Measurements from ENCODE around the gene ECT2L. TPM values are rescaled to one million over a fixed set of nuclear protein-coding genes. Genes with fewer than 3 reads are reported as not detected.

ECT2L gene
- total RNA-seq, 1 experiment from 2014 or later: not detected

- TF ChIP-seq, protein P1, sequence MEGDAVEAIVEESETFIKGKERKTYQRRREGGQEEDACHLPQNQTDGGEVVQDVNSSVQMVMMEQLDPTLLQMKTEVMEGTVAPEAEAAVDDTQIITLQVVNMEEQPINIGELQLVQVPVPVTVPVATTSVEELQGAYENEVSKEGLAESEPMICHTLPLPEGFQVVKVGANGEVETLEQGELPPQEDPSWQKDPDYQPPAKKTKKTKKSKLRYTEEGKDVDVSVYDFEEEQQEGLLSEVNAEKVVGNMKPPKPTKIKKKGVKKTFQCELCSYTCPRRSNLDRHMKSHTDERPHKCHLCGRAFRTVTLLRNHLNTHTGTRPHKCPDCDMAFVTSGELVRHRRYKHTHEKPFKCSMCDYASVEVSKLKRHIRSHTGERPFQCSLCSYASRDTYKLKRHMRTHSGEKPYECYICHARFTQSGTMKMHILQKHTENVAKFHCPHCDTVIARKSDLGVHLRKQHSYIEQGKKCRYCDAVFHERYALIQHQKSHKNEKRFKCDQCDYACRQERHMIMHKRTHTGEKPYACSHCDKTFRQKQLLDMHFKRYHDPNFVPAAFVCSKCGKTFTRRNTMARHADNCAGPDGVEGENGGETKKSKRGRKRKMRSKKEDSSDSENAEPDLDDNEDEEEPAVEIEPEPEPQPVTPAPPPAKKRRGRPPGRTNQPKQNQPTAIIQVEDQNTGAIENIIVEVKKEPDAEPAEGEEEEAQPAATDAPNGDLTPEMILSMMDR (IDR thresholded peaks at IDR 0.05; ENCODE audit: insufficient read depth in 1 of 2, low read depth in 1 of 2, low read length in 1 of 2, severe bottlenecking in 1 of 2, unreplicated experiment in 1 of 2): no peak
- Histone ChIP-seq H3K4me3 (ENCODE audit: low read depth, low read length) (peak within 1 kb of the TSS; percentile 63), H3K9me3 (no peaks in the 10 kb centered on the region), H3K36me3 (ENCODE audit: control insufficient read depth, insufficient read depth, low read length) (no peaks in the 10 kb centered on the region), H3K27me3 (replicated peaks; ENCODE audit: control insufficient read depth, insufficient read depth, low read length) (no peaks in the 10 kb centered on the region), H3K4me1 (no peaks in the 10 kb centered on the region; the same call in 1 of the 2 replicates)
- peak; percentile 93 to 94 for DNase-seq
- TSS peak; percentile 80 for BruUV-seq (replicated peaks)
- intact Hi-C loops (cut with micrococcal nuclease; ENCODE audit: unreplicated experiment): no loop called here
- H3K36me3 Mint-ChIP-seq (ENCODE audit: insufficient read depth, unreplicated experiment): peaks cover 7% of the 10 kb centered on the region
- peak within 1 kb of the TSS; percentile 86 for H3K4me3 Mint-ChIP-seq (ENCODE audit: unreplicated experiment)
- no peaks in the 10 kb centered on the region for H3K9me3 Mint-ChIP-seq (ENCODE audit: unreplicated experiment)
- ChIA-PET POLR2A (interaction anchor here (0.5 kb wide), 1 partner anchor 85 kb away, joined by 3 read pairs; no protein-coding TSS in a partner anchor), CTCF (interaction anchor here (0.5 to 0.9 kb wide), 3 partner anchors 215 to 1765 kb away, joined by 3 to 4 read pairs (median 3); no protein-coding TSS in a partner anchor)
- H3K4me1 Mint-ChIP-seq (ENCODE audit: low read depth, unreplicated experiment): no peaks in the 10 kb centered on the region
- peak within 1 kb of the TSS; percentile 96 for H3K27ac Mint-ChIP-seq (ENCODE audit: unreplicated experiment)
- H3K27me3 Mint-ChIP-seq (ENCODE audit: insufficient read depth, unreplicated experiment): no peaks in the 10 kb centered on the region
Measured at GRCh38 chr6:138773177-138774091, 22.5 kb upstream of the ECT2L start, which contains the start of gene CCDC28A. Gene CCDC28A, plus strand, starts transcription at chr6:138773769. Its CDS starts 2,352 bp downstream, at chr6:138776121.

DNA sequence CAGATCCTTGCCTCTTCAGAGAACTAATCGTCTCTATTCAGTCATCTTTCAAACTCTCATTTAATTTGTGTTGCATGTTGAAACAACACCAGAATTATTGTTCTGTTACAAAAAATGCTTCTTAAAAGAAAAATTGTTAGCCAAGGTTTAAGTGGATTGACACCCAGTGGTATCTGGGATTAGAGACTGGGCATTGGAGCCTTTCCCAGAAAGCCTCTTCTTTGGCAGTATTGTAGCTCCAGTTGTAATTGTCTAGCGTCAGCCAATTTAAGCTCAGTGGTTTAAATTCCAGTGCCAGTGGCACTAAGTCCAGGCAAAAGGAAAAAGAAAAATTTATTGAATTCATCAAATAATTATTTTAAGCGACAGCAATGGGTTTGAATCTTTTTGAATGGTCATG is 21.5 kb upstream of the ECT2L start:
- BruUV-seq (replicated peaks): no TSS peak
- DNase-seq: no peak
- TF ChIP-seq, protein P1 (IDR thresholded peaks at IDR 0.05; ENCODE audit: insufficient read depth in 1 of 2, low read depth in 1 of 2, low read length in 1 of 2, severe bottlenecking in 1 of 2, unreplicated experiment in 1 of 2): no peak
- Mint-ChIP-seq H3K27ac (ENCODE audit: unreplicated experiment) (no peak overlapping the region), H3K4me3 (ENCODE audit: unreplicated experiment) (peak overlapping the region; percentile 86), H3K4me1 (ENCODE audit: low read depth, unreplicated experiment) (no peaks in the 10 kb centered on the region), H3K9me3 (ENCODE audit: unreplicated experiment) (no peaks in the 10 kb centered on the region), H3K36me3 (ENCODE audit: insufficient read depth, unreplicated experiment) (peaks cover 7% of the 10 kb centered on the region), H3K27me3 (ENCODE audit: insufficient read depth, unreplicated experiment) (no peaks in the 10 kb centered on the region)
- ChIA-PET POLR2A (no interaction called here), CTCF (no interaction called here)
- Histone ChIP-seq H3K9me3 (no peaks in the 10 kb centered on the region), H3K27me3 (replicated peaks; ENCODE audit: control insufficient read depth, insufficient read depth, low read length) (no peaks in the 10 kb centered on the region), H3K36me3 (ENCODE audit: control insufficient read depth, insufficient read depth, low read length) (no peaks in the 10 kb centered on the region), H3K4me3 (ENCODE audit: low read depth, low read length) (peak overlapping the region; percentile 63), H3K4me1 (no peaks in the 10 kb centered on the region; the same call in 1 of the 2 replicates)
- intact Hi-C loops (cut with micrococcal nuclease; ENCODE audit: unreplicated experiment): no loop called here

GRCh38 chr6:138776659-138777058 is 19.2 kb upstream of the ECT2L start:
- no peaks in the 10 kb centered on the region for H3K9me3 Mint-ChIP-seq (ENCODE audit: unreplicated experiment)
- TF ChIP-seq, protein P1 (IDR thresholded peaks at IDR 0.05; ENCODE audit: insufficient read depth in 1 of 2, low read depth in 1 of 2, low read length in 1 of 2, severe bottlenecking in 1 of 2, unreplicated experiment in 1 of 2): no peak
- H3K4me3 ChIP-seq (ENCODE audit: low read depth, low read length): no peak overlapping the region
- CTCF ChIA-PET: no interaction called here
- H3K36me3 ChIP-seq (ENCODE audit: control insufficient read depth, insufficient read depth, low read length): no peaks in the 10 kb centered on the region
- no peak for DNase-seq
- no peaks in the 10 kb centered on the region for H3K27me3 ChIP-seq (replicated peaks; ENCODE audit: control insufficient read depth, insufficient read depth, low read length)
- no peaks in the 10 kb centered on the region; the same call in 1 of the 2 replicates for H3K4me1 ChIP-seq
- no peaks in the 10 kb centered on the region for H3K27me3 Mint-ChIP-seq (ENCODE audit: insufficient read depth, unreplicated experiment)
- no peak overlapping the region for H3K27ac Mint-ChIP-seq (ENCODE audit: unreplicated experiment)
- intact Hi-C loops (cut with micrococcal nuclease; ENCODE audit: unreplicated experiment): no loop called here
- no peaks in the 10 kb centered on the region for H3K9me3 ChIP-seq
- H3K4me1 Mint-ChIP-seq (ENCODE audit: low read depth, unreplicated experiment): no peaks in the 10 kb centered on the region
- BruUV-seq (replicated peaks): no TSS peak
- POLR2A ChIA-PET: no interaction called here
- no peak overlapping the region for H3K4me3 Mint-ChIP-seq (ENCODE audit: unreplicated experiment)
- H3K36me3 Mint-ChIP-seq (ENCODE audit: insufficient read depth, unreplicated experiment): peaks cover 7% of the 10 kb centered on the region

Measured in Caco-2 (cell line).